ENCODE results near the gene GRAMD2B.
"Not testable (repeated sequence)": the region's sequence is repeated elsewhere in the genome, so short reads cannot be mapped to it uniquely, and the experiment has no call there.

GRAMD2B gene

GRCh38 chr5:126395198-126395597 is 28.0 kb upstream of the GRAMD2B start:
- Histone ChIP-seq H2AFZ (ENCODE audit: low read length) (no peak overlapping the region), H3K4me2 (ENCODE audit: low read depth, low read length) (no peak overlapping the region), H3K27ac (ENCODE audit: low read length) (no peak overlapping the region)

DNA sequence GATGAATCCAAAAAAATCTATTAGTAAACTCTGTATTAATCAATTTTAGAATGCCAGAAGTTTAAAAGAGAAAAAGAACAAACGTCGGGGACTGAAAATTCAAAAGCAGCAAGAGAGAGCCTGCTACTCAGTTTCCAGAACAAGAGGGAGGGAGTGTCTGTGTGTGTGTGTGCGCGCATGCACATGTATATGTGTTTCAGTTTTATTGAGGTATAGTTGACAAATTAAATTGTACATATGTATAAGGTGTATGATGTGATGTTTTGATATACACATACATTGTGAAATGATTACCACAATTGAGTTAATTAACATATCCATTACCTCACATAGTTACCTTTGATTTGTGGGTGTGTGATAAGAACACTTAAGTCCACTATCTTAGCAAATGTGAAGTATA is 27.6 kb upstream of the GRAMD2B start:
- no peak overlapping the region for H3K27ac ChIP-seq (ENCODE audit: low read length)
- no peaks in the 10 kb centered on the region for H3K79me2 ChIP-seq (ENCODE audit: low read length)
- no peaks in the 10 kb centered on the region for H3F3A ChIP-seq (ENCODE audit: insufficient read depth, low read length)
- no peak overlapping the region for H3K4me2 ChIP-seq (ENCODE audit: low read depth, low read length)
- no peak for TF ChIP-seq EZH2phosphoT487 (IDR thresholded peaks at IDR 0.05; ENCODE audit: low read length)
- TF ChIP-seq EZH2 (optimal IDR thresholded peaks at IDR 0.05; ENCODE audit: low read depth, low read length): no peak
- TF ChIP-seq CTCF (IDR thresholded peaks at IDR 0.05; ENCODE audit: low read length): no peak
- H3K27me3 ChIP-seq (replicated peaks; ENCODE audit: insufficient read depth, low read length): no peaks in the 10 kb centered on the region
- H3K36me3 ChIP-seq (replicated peaks; ENCODE audit: insufficient read depth, low read length): no peaks in the 10 kb centered on the region
- no peak overlapping the region for H2AFZ ChIP-seq (ENCODE audit: low read length)
- DNase-seq: no peak
- H3K9ac ChIP-seq (ENCODE audit: low read length): no peak overlapping the region
- no peaks in the 10 kb centered on the region for H3K4me1 ChIP-seq (ENCODE audit: low read length)
- no peaks in the 10 kb centered on the region for H3K9me3 ChIP-seq (replicated peaks; ENCODE audit: insufficient read depth, low read length)
- no peak overlapping the region for H3K4me3 ChIP-seq (ENCODE audit: low read length)
- no peaks in the 10 kb centered on the region for H3K9me2 ChIP-seq (replicated peaks; ENCODE audit: insufficient read depth, low read length)
- H4K20me1 ChIP-seq (ENCODE audit: insufficient read depth, low read length): no peaks in the 10 kb centered on the region

More at GRCh38 chr5:126395198-126395597, 28.0 kb upstream of the GRAMD2B start:
- H3K36me3 ChIP-seq (replicated peaks; ENCODE audit: insufficient read depth, low read length): no peaks in the 10 kb centered on the region
- TF ChIP-seq CTCF (IDR thresholded peaks at IDR 0.05; ENCODE audit: low read length) (no peak), EZH2phosphoT487 (IDR thresholded peaks at IDR 0.05; ENCODE audit: low read length) (no peak), EZH2 (optimal IDR thresholded peaks at IDR 0.05; ENCODE audit: low read depth, low read length) (no peak)
- H3K79me2 ChIP-seq (ENCODE audit: low read length): no peaks in the 10 kb centered on the region
- no peaks in the 10 kb centered on the region for H4K20me1 ChIP-seq (ENCODE audit: insufficient read depth, low read length)
- no peaks in the 10 kb centered on the region for H3K4me1 ChIP-seq (ENCODE audit: low read length)
- no peaks in the 10 kb centered on the region for H3K9me3 ChIP-seq (replicated peaks; ENCODE audit: insufficient read depth, low read length)
- H3F3A ChIP-seq (ENCODE audit: insufficient read depth, low read length): no peaks in the 10 kb centered on the region
- H3K9ac ChIP-seq (ENCODE audit: low read length): no peak overlapping the region
- DNase-seq: no peak
- H3K9me2 ChIP-seq (replicated peaks; ENCODE audit: insufficient read depth, low read length): no peaks in the 10 kb centered on the region
- no peaks in the 10 kb centered on the region for H3K27me3 ChIP-seq (replicated peaks; ENCODE audit: insufficient read depth, low read length)
- H3K4me3 ChIP-seq (ENCODE audit: low read length): no peak overlapping the region

DNA sequence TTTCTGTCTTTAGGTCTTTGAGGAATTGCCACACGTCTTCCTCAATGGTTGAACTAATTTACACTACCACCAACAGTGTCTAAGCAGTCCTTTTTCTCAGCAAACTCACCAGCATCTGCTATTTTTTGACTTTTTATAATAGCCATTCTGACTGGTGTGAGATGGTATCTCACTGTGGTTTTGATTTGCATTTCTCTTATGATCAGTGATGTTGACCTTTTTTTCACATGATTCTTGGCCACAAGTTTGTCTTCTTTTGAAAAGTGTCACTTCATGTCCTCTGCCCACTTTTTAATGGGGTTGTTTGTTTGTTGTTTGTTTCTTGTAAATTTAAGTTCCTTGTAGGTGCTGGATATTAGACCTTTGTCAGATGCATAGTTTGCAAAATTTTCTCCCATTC is 26.5 kb upstream of the GRAMD2B start:
- not testable (repeated sequence) for H3K9ac ChIP-seq (ENCODE audit: low read length); H3K27me3 ChIP-seq (replicated peaks; ENCODE audit: insufficient read depth, low read length); H3K4me2 ChIP-seq (ENCODE audit: low read depth, low read length); H3K4me1 ChIP-seq (ENCODE audit: low read length); H3K36me3 ChIP-seq (replicated peaks; ENCODE audit: insufficient read depth, low read length); H3F3A ChIP-seq (ENCODE audit: insufficient read depth, low read length); H3K4me3 ChIP-seq (ENCODE audit: low read length); H3K9me3 ChIP-seq (replicated peaks; ENCODE audit: insufficient read depth, low read length); H3K9me2 ChIP-seq (replicated peaks; ENCODE audit: insufficient read depth, low read length); H4K20me1 ChIP-seq (ENCODE audit: insufficient read depth, low read length); DNase-seq; H3K27ac ChIP-seq (ENCODE audit: low read length); H2AFZ ChIP-seq (ENCODE audit: low read length); H3K79me2 ChIP-seq (ENCODE audit: low read length)

GRCh38 chr5:126398791-126399190 is 24.4 kb upstream of the GRAMD2B start:
- Histone ChIP-seq H3K79me2 (ENCODE audit: low read length) (no peaks in the 10 kb centered on the region), H3K4me2 (ENCODE audit: low read depth, low read length) (no peak overlapping the region), H3F3A (ENCODE audit: insufficient read depth, low read length) (no peaks in the 10 kb centered on the region), H3K4me3 (ENCODE audit: low read length) (no peak overlapping the region), H2AFZ (ENCODE audit: low read length) (no peak overlapping the region), H3K9me2 (replicated peaks; ENCODE audit: insufficient read depth, low read length) (no peaks in the 10 kb centered on the region), H3K36me3 (replicated peaks; ENCODE audit: insufficient read depth, low read length) (no peaks in the 10 kb centered on the region), H3K4me1 (ENCODE audit: low read length) (no peaks in the 10 kb centered on the region), H3K27me3 (replicated peaks; ENCODE audit: insufficient read depth, low read length) (no peaks in the 10 kb centered on the region), H4K20me1 (ENCODE audit: insufficient read depth, low read length) (no peaks in the 10 kb centered on the region), H3K27ac (ENCODE audit: low read length) (no peak overlapping the region), H3K9me3 (replicated peaks; ENCODE audit: insufficient read depth, low read length) (no peaks in the 10 kb centered on the region), H3K9ac (ENCODE audit: low read length) (no peak overlapping the region)
- no peak for DNase-seq
- no peak for TF ChIP-seq EZH2phosphoT487 (IDR thresholded peaks at IDR 0.05; ENCODE audit: low read length)
- no peak for TF ChIP-seq EZH2 (optimal IDR thresholded peaks at IDR 0.05; ENCODE audit: low read depth, low read length)
- no peak for TF ChIP-seq CTCF (IDR thresholded peaks at IDR 0.05; ENCODE audit: low read length)
